Nephron progenitor cell (in vitro differentiated cells): Measurements from ENCODE around the gene CASP9.
"Not testable (repeated sequence)": the region's sequence is repeated elsewhere in the genome, so short reads cannot be mapped to it uniquely, and the experiment has no call there.

Experiments used
- DNase-seq: peaks from one replicate; pipeline ENCODE4 v3.0.0; 2021
- H3K27ac Mint-ChIP-seq: 2 replicates; pipeline ENCODE4 v1.8.0; 2021; ENCODE audit warnings: mild to moderate bottlenecking, moderate library complexity, mixed read lengths
- H3K27me3 Mint-ChIP-seq: 2 replicates; pipeline ENCODE4 v1.8.0; 2021; ENCODE audit warnings: mild to moderate bottlenecking, low read depth, mixed read lengths; ENCODE audit not compliant: poor library complexity
- H3K36me3 Mint-ChIP-seq: 2 replicates; pipeline ENCODE4 v1.8.0; 2021; ENCODE audit warnings: low read depth, mixed read lengths
- H3K4me1 Mint-ChIP-seq: 2 replicates; pipeline ENCODE4 v1.8.0; 2021; ENCODE audit warnings: mixed read lengths
- H3K4me3 Mint-ChIP-seq: 2 replicates; pipeline ENCODE4 v1.8.0; 2021; ENCODE audit warnings: mild to moderate bottlenecking, moderate library complexity, mixed read lengths
- H3K9me3 Mint-ChIP-seq: 2 replicates; pipeline ENCODE4 v1.8.0; 2021; ENCODE audit warnings: mild to moderate bottlenecking, moderate library complexity, mixed read lengths
- CTCF ChIP-seq: fragments of 200-600 bp; sonication (generic); IDR thresholded peaks from 2 replicates; pipeline ENCODE4 v1.5.0; 2021; ENCODE audit warnings: antibody characterized with exemption

CASP9 gene

GRCh38 chr1:15485636-15486035 lies 38.4 kb downstream of the CASP9 start:
- H3K9me3 Mint-ChIP-seq: peaks cover 11% of the 10 kb centered on the region
- H3K4me1 Mint-ChIP-seq: no peaks in the 10 kb centered on the region
- TF ChIP-seq CTCF: no peak
- no peak overlapping the region for H3K27ac Mint-ChIP-seq
- no peak overlapping the region for H3K4me3 Mint-ChIP-seq
- peaks cover 48% of the 10 kb centered on the region for H3K36me3 Mint-ChIP-seq
- DNase-seq: no peak
- peaks cover 4% of the 10 kb centered on the region for H3K27me3 Mint-ChIP-seq

- peaks cover 38% of the 10 kb centered on the region for H3K36me3 Mint-ChIP-seq
- not testable (repeated sequence) for H3K4me1 Mint-ChIP-seq, H3K27ac Mint-ChIP-seq, DNase-seq, H3K9me3 Mint-ChIP-seq, H3K4me3 Mint-ChIP-seq, H3K27me3 Mint-ChIP-seq
These were observed 39.6 kb downstream of the CASP9 start for GRCh38 chr1:15484443-15484842.

DNA sequence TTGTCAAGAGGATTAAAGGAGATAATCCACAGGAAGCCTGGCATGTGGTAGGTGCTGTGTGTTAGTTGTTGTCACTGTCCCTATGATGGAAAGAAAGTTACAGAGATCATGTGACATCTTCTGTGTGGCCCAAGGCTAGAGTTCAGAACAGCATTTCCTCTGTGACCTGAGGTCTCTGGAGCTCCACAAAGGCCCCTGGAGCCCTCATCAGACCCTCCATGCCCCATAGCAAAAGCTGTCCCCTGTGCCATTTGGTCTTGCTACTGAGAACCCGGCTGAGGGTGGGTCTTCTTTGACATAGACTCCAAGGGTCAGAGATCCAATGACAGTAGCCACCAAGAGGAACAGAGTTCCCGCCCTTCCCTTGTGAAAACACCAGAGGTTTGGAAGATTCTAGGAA lies 40.0 kb downstream of the CASP9 start:
- Mint-ChIP-seq H3K27ac (no peak overlapping the region), H3K4me1 (no peaks in the 10 kb centered on the region), H3K9me3 (no peaks in the 10 kb centered on the region), H3K36me3 (peaks cover 33% of the 10 kb centered on the region), H3K4me3 (no peak overlapping the region), H3K27me3 (no peaks in the 10 kb centered on the region)
- no peak for TF ChIP-seq CTCF
- DNase-seq: no peak

GRCh38 chr1:15482983-15483543 lies 41.0 kb downstream of the CASP9 start:
- H3K9me3 Mint-ChIP-seq, H3K27ac Mint-ChIP-seq, DNase-seq, H3K4me1 Mint-ChIP-seq, H3K4me3 Mint-ChIP-seq, H3K27me3 Mint-ChIP-seq: not testable (repeated sequence)
- H3K36me3 Mint-ChIP-seq: peaks cover 27% of the 10 kb centered on the region

GRCh38 chr1:15482455-15482854 lies 41.6 kb downstream of the CASP9 start:
- DNase-seq, H3K27ac Mint-ChIP-seq, H3K27me3 Mint-ChIP-seq, H3K9me3 Mint-ChIP-seq, H3K4me1 Mint-ChIP-seq, H3K4me3 Mint-ChIP-seq: not testable (repeated sequence)
- peaks cover 27% of the 10 kb centered on the region for H3K36me3 Mint-ChIP-seq

- DNase-seq: no peak
- H3K4me3 Mint-ChIP-seq: no peak overlapping the region
- no peaks in the 10 kb centered on the region for H3K4me1 Mint-ChIP-seq
- H3K9me3 Mint-ChIP-seq: no peaks in the 10 kb centered on the region
- H3K27ac Mint-ChIP-seq: no peak overlapping the region
- peaks cover 4% of the 10 kb centered on the region for H3K36me3 Mint-ChIP-seq
- H3K27me3 Mint-ChIP-seq: no peaks in the 10 kb centered on the region
- no peak for TF ChIP-seq CTCF
These were observed 44.2 kb downstream of the CASP9 start for GRCh38 chr1:15479654-15480347.

- Mint-ChIP-seq H3K9me3 (no peaks in the 10 kb centered on the region), H3K36me3 (no peaks in the 10 kb centered on the region), H3K27me3 (no peaks in the 10 kb centered on the region), H3K27ac (no peak overlapping the region), H3K4me3 (no peak overlapping the region), H3K4me1 (no peaks in the 10 kb centered on the region)
- no peak for DNase-seq
- TF ChIP-seq CTCF: no peak
These were observed 46.3 kb downstream of the CASP9 start for GRCh38 chr1:15477646-15478212.
